Activated T-cell treated with anti-CD3 and anti-CD28 coated beads, Interleukin-2, amount 50 U/mL, for 72 hours (primary cell): ENCODE measurements around the gene PAXX. TPM values are rescaled to one million over a fixed set of nuclear protein-coding genes. Genes with fewer than 3 reads are reported as not detected.
A peak's percentile ranks its signal among the peaks of the same experiment; 100 is the strongest.

Experiments
- ATAC-seq, 2 donors: fragments of 150-1000 bp; cut with Tn5 transposase; replicated peaks in 1 of 2; 2 replicates each; pipeline ENCODE4 v1.10.0; 2021; ENCODE audit warnings: moderate library complexity in 2 of 2, mild to moderate bottlenecking in 1 of 2
- DNase-seq, 2 donors: peaks; one replicate each; pipeline ENCODE4 v3.0.0; 2021 to 2022; ENCODE audit warnings: mixed read lengths in 1 of 2
- H3K27ac Mint-ChIP-seq: one replicate; pipeline ENCODE4 v1.8.0; 2022; ENCODE audit warnings: mild to moderate bottlenecking, moderate library complexity, mixed read lengths
- H3K27me3 Mint-ChIP-seq: one replicate; pipeline ENCODE4 v1.8.0; 2022; ENCODE audit warnings: low read depth, mixed read lengths
- H3K36me3 Mint-ChIP-seq, 2 donors: one replicate each; pipeline ENCODE4 v1.8.0; 2022; ENCODE audit warnings: mixed read lengths in 2 of 2, mild to moderate bottlenecking in 1 of 2; ENCODE audit not compliant: insufficient read depth in 2 of 2
- H3K4me1 Mint-ChIP-seq: one replicate; pipeline ENCODE4 v1.8.0; 2022; ENCODE audit warnings: low read depth, mixed read lengths
- H3K4me3 Mint-ChIP-seq, 2 donors: one replicate each; pipeline ENCODE4 v1.8.0; 2022; ENCODE audit warnings: mild to moderate bottlenecking in 2 of 2, mixed read lengths in 2 of 2, moderate library complexity in 2 of 2
- H3K9me3 Mint-ChIP-seq, 2 donors: one replicate each; pipeline ENCODE4 v1.8.0; 2022; ENCODE audit warnings: mixed read lengths in 2 of 2
- total RNA-seq, 2 donors: library from RNA; stranded (reverse); gene quantifications; one replicate each; pipeline ENCODE4 v1.2.3, GENCODE V29; 2022

The PAXX gene
- total RNA-seq, 2 donors from 2014 or later: 51.8 to 56.9 TPM

- Mint-ChIP-seq H3K27me3 (no peaks in the 10 kb centered on the region), H3K4me3 (peak overlapping the region in 1 of 2 donors; percentile 44), H3K9me3 (no peaks in the 10 kb centered on the region), H3K36me3 (no peaks in the 10 kb centered on the region), H3K4me1 (peaks cover 11% of the 10 kb centered on the region), H3K27ac (no peak overlapping the region)
- ATAC-seq (no peak), DNase-seq (no peak)
Measured at GRCh38 chr9:136977649-136978072, 14.6 kb upstream of the PAXX start.

GRCh38 chr9:136978073-136978864, 14.0 kb upstream of the PAXX start:
- ATAC-seq (peak; percentile 60 to 62), DNase-seq (peak; percentile 75 to 78)
- Mint-ChIP-seq H3K27ac (no peak overlapping the region), H3K4me3 (peak overlapping the region in 1 of 2 donors; percentile 29), H3K27me3 (no peaks in the 10 kb centered on the region), H3K9me3 (no peaks in the 10 kb centered on the region), H3K36me3 (no peaks in the 10 kb centered on the region), H3K4me1 (peaks cover 11% of the 10 kb centered on the region)

- no peak overlapping the region for H3K4me3 Mint-ChIP-seq
- H3K27ac Mint-ChIP-seq: no peak overlapping the region
- H3K27me3 Mint-ChIP-seq: peaks cover 5% of the 10 kb centered on the region
- no peaks in the 10 kb centered on the region for H3K9me3 Mint-ChIP-seq
- no peaks in the 10 kb centered on the region for H3K36me3 Mint-ChIP-seq
- ATAC-seq (peak in 1 of 2 donors; percentile 8), DNase-seq (no peak)
- peaks cover 11% of the 10 kb centered on the region for H3K4me1 Mint-ChIP-seq
Measured at GRCh38 chr9:136978865-136979544, 13.2 kb upstream of the PAXX start.

GRCh38 chr9:136979769-136980587, 12.2 kb upstream of the PAXX start:
- Mint-ChIP-seq H3K4me1 (peaks cover 11% of the 10 kb centered on the region), H3K27me3 (peaks cover 9% of the 10 kb centered on the region)
- ATAC-seq: no peak

GRCh38 chr9:136980669-136981478, 11.3 kb upstream of the PAXX start:
- Mint-ChIP-seq H3K27me3 (peaks cover 9% of the 10 kb centered on the region), H3K27ac (no peak overlapping the region), H3K9me3 (no peaks in the 10 kb centered on the region), H3K36me3 (no peaks in the 10 kb centered on the region), H3K4me1 (peaks cover 5% of the 10 kb centered on the region), H3K4me3 (no peak overlapping the region)
- DNase-seq (no peak), ATAC-seq (no peak)

More at GRCh38 chr9:136979769-136980587, 12.2 kb upstream of the PAXX start:
- H3K9me3 Mint-ChIP-seq: no peaks in the 10 kb centered on the region
- DNase-seq: no peak
- H3K27ac Mint-ChIP-seq: no peak overlapping the region
- H3K4me3 Mint-ChIP-seq: no peak overlapping the region
- no peaks in the 10 kb centered on the region for H3K36me3 Mint-ChIP-seq

- Mint-ChIP-seq H3K4me1 (no peaks in the 10 kb centered on the region), H3K27ac (no peak overlapping the region), H3K27me3 (peaks cover 14% of the 10 kb centered on the region), H3K36me3 (no peaks in the 10 kb centered on the region), H3K9me3 (no peaks in the 10 kb centered on the region), H3K4me3 (no peak overlapping the region)
- DNase-seq: no peak
- no peak for ATAC-seq
Measured at GRCh38 chr9:136981588-136982231, 10.5 kb upstream of the PAXX start.

DNA sequence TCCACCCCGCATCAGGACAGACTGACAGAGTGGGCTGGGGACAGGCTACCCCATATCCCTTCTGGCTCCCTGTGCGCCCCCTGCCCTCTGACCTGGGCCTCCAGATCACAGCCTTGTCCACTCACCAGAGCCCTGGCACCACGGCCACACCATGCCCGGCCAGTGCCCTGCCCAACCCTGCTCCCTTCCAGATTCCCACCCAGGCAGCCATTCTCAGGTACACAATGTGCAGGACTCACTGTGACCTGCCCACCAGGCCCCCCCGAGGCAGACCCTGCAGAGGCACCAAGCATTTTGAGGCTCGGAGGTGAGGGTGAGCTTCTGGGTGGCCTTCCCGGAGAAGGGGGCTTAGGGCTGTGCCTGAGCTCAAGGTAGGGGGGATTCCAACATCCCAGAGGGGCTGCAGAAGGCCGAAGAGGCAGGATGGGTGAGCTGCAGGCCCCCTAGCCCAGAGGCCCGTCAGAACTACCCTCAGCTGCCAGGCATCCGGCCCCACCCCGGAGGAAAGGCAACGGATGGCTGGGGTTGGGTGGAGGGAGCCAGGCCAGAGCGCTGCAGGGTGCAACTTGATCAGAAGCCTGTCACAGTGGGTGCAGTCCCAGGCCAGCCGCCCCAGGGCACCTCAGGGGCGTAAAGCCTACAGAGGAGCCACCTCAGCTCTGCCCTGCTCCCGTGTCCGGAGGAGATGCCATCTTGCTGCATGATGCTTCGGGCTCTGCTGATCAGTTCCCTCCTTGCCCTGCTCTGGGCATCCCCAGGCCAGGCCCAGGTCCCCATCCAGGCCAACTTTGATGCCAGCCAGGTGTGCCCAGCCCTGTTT, 9.8 kb upstream of the PAXX start, which contains the start of gene LCNL1:
LCNL1 (plus strand) TSS at position 762 of the 820 bp plus-strand sequence. CDS start 594 bp downstream, outside the sequence.
- Mint-ChIP-seq H3K27me3 (peaks cover 14% of the 10 kb centered on the region), H3K27ac (no peak within 1 kb of the TSS), H3K4me1 (no peaks in the 10 kb centered on the region), H3K4me3 (no peak within 1 kb of the TSS), H3K9me3 (no peaks in the 10 kb centered on the region), H3K36me3 (no peaks in the 10 kb centered on the region)
- DNase-seq: no peak
- ATAC-seq: no peak

DNA sequence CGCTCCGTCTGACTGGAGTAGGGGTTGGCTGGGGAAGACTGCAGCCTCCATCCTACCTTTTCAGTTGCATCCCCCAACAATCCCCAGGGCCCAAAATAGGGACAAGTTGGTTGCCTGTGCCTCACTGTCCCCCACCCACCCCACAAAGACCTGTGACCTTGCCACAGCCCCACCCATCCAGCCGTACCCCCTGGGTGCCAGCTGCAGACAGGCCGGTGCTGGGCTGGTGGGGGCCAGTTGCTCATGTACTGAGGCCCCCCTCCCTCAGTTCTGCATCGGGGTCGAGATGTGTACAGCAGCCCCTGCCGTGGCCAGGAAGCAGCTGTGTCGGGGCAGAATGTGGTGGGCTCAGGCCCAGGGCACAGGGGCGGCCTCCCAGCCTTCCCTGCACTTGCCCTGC, 9.1 kb upstream of the PAXX start:
- Mint-ChIP-seq H3K4me1 (no peaks in the 10 kb centered on the region), H3K27me3 (peaks cover 14% of the 10 kb centered on the region), H3K4me3 (no peak overlapping the region), H3K27ac (no peak overlapping the region), H3K36me3 (no peaks in the 10 kb centered on the region), H3K9me3 (no peaks in the 10 kb centered on the region)
- ATAC-seq: no peak
- DNase-seq: no peak

- Mint-ChIP-seq H3K27ac (no peak overlapping the region), H3K36me3 (no peaks in the 10 kb centered on the region), H3K4me1 (no peaks in the 10 kb centered on the region), H3K4me3 (no peak overlapping the region), H3K27me3 (peaks cover 14% of the 10 kb centered on the region), H3K9me3 (no peaks in the 10 kb centered on the region)
- no peak for DNase-seq
- ATAC-seq: no peak
Measured at GRCh38 chr9:136983656-136984314, 8.4 kb upstream of the PAXX start.

- no peak for DNase-seq
- no peak for ATAC-seq
- Mint-ChIP-seq H3K27ac (no peak overlapping the region), H3K27me3 (peaks cover 14% of the 10 kb centered on the region), H3K4me3 (no peak overlapping the region), H3K36me3 (no peaks in the 10 kb centered on the region), H3K4me1 (no peaks in the 10 kb centered on the region), H3K9me3 (no peaks in the 10 kb centered on the region)
Measured at GRCh38 chr9:136984464-136985026, 7.7 kb upstream of the PAXX start.
